NCI-H446 treated with DMSO at 0.1 percent for 48 hours (cell line): ENCODE data around the gene UVSSA.
"Not testable (repeated sequence)": the region's sequence is repeated elsewhere in the genome, so short reads cannot be mapped to it uniquely, and the experiment has no call there.

ENCODE experiments used
- DNase-seq: peaks from one replicate; lab custom pipeline; 2025; lab: John Stamatoyannopoulos, UW

The UVSSA gene

GRCh38 chr4:1376841-1377605, 30.0 kb downstream of the UVSSA start:
- no peak for DNase-seq

GRCh38 chr4:1377606-1378261, 30.7 kb downstream of the UVSSA start:
- DNase-seq, result no peak

- DNase-seq, result no peak
Observed at GRCh38 chr4:1378559-1379231, 31.7 kb downstream of the UVSSA start.

DNA sequence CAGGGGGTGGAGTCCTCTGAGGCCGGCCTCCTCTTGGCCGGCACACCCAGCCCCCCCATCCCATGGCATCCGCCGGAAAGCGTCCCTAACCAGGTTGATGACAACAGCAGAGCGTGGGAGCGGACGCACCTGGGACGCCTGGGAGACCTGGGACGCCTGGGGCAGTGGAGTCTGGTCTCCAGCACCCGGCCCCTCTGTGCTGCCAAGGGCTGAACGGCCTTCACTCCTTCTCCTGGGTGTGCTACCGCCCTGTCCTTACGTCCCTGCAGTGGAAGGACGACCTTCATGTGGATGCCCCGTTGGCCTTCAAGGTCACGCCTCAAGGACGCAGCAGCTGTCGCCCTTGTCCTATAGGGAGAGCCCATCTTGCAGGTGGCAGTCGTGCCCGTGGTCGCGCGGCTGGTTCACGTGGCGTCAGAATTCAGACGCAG, 32.4 kb downstream of the UVSSA start:
- DNase-seq, result no peak

DNA sequence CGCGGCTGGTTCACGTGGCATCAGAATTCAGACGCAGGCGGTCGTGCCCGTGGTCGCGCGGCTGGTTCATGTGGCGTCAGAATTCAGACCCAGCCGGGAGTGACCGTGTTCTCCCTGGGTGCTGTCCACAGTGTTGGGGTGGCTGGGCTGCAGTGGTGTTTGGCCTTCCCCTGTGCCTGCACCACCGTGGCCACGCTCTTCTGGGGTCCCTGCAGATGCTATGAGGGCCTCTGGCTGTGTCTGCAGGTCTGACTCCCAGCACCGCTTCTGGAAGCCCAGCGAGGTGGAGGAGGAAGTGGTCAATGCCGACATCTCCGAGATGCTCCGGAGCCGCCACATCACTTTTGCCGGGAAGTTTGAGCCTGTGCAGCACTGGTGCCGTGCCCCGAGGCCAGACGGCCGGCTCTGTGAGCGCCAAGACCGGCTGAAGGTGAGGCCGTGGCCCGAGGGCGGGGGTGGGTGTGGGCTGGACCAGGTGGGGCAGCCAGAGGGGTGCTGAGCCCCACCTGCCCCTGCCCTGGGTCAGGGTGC, 32.9 kb downstream of the UVSSA start:
- DNase-seq, result no peak

GRCh38 chr4:1380368-1381151, 33.6 kb downstream of the UVSSA start:
- DNase-seq, result no peak

GRCh38 chr4:1381181-1381621, 34.2 kb downstream of the UVSSA start:
- DNase-seq, result no peak

- DNase-seq, result no peak
Observed at GRCh38 chr4:1381944-1382541, 35.0 kb downstream of the UVSSA start.

GRCh38 chr4:1382776-1383727, 36.0 kb downstream of the UVSSA start:
- no peak for DNase-seq

DNA sequence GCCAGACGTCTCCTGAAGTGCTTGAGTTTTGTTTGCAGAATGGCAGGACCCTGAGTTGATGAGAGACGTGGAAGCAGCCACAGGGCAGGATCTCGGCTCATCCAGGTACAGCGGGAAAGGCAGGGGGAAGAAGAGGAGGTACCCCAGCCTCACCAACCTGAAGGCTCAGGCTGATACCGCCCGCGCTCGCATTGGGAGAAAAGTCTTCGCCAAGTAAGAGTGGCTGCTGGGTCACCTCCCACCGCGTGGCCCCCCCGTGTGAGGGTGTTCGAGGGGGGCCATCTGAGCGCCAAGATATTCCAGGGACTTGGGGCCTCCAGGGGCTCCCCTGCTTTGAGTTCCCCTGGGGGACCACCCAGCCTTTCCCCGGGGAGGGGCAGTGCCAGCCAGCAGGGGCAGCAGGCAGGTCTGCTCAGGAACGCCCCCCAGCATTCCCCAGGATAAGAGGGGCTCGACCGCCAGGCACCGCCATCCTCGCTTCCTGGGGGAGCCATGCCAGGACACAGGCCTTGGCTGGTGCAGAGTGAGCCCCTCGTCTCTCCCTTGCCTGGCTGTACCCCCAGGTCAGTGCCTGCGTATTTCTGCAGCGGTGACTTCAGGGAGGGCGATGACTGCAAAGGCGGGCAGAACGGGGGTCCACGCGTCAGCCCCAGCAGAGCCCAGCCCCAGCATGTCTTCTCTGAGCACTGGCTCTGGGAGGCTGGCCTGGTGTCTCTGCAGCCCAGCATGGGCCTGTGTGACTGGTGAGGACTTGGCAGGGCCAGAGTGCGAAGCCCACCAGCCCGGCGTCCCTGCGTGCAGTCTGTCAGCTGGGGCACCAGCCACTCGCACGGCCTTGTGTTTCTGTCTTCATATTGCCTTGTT, 37.0 kb downstream of the UVSSA start:
- DNase-seq, result no peak

DNA sequence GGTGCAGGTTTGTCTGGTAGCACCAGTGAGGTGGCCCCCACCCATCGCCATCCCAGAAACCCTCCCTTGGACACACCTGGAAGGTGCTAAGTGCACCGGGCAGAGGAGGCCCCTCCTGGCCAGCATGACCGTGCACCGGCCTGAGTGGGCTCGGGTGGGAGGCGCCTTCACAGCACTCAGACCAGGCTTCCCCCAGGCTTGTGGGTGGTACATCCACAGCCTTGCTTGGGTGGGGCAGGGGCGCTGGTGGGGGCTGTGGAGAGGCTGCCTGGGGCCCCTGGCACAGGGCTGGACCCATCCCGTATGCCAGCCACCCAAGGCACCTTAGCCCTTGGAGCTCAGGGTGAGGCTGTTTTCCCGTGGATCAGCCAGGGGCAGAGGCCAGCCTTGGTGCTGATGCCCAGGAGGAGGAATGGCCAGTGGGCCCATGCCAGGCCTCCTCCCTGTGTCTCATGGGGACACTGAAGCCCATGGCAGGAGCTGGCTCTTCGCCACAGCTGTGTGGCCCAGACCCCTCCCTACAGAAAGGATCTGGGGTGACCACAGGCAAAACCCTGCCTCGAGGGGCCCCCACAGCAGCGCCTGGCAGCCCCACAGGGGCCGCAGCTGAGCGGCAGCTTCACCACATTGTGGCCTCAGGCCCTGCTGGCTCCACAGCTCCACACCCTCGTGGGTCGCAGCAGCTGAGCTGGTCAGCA, 37.8 kb downstream of the UVSSA start:
- DNase-seq, result no peak

DNA sequence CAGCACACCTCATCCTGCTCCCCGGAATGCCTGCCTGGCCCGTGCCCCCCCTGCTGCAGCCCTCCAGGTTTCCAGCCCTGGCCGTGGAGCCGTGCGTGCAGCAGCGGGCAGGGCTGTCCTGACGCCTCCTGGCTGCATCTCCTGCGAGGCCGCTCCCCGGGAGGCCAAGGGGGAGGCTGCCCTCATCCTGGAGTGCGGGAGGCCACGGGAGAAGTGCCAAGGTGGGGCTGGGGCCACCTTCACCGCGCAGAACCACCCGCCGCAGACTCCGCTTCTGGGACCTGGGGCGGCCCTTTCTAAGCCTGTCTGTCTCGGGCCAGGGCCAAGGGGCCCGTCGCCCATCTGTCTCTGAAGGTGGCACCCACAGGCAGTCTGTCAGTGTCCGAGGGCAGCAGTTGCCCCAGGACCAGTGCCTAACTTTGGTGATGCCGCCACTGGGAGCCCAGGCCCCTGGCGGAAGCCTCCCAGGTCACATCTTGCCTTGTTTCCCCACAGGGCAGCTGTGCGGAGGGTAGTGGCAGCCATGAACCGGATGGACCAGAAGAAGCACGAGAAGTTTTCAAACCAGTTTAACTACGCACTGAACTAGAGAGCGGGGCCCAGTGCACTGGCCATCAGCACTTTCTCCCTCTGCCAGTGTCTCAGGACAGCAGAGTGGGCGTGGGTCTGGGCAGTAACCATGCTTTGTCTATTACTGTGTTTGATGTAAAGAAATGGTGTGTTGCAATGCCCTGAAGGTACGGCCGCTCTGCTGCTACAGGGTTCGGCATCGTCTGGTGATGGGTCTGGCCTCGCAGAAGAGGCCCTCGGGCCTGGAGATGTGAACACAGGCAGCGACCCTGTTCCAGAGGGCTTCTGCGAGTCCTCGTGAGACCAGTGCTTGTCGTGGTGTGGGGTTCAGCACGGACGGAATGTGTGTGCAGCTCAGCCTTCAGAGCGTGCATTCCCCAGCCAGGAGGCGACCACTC, 38.6 kb downstream of the UVSSA start:
- DNase-seq, result no peak

DNA sequence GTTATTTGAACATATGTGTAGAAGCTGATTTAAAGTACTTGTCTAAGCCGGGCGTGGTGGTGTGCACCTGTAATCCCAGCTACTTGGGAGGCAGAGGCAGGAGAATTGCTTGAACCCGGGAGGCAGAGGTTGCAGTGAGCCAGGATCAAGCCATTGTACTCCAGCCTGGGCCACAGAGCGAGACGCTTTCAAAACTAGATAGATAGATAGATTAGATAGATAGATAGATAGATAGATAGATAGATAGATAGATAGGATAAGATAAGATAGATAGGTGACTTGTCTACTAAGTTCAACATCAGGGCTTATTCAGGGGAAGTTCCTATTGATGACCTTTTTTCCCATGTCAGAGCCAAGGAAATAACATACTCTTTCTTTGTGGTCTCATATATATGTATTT, 46.4 kb downstream of the UVSSA start:
- not testable (repeated sequence) for DNase-seq

DNA sequence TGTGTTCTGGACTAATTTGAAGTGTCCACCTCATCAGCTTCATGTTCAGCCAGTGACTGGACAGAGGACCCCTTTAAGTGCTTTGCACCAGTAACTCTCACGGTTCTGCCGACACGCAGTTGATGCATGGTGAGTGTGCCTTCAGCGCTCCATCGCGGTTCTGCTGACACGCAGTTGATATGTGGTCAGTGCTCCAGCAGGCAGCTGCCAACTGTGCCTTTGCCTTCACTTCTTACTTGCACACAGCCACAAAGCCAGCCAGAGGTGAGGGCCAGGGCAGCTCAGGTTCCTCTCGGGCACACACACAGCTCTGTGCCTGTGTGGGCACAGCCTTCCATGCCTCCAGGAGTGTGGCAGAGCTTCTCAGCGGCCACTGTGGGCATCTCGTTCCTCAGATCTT, 46.9 kb downstream of the UVSSA start:
- DNase-seq, result no peak

DNA sequence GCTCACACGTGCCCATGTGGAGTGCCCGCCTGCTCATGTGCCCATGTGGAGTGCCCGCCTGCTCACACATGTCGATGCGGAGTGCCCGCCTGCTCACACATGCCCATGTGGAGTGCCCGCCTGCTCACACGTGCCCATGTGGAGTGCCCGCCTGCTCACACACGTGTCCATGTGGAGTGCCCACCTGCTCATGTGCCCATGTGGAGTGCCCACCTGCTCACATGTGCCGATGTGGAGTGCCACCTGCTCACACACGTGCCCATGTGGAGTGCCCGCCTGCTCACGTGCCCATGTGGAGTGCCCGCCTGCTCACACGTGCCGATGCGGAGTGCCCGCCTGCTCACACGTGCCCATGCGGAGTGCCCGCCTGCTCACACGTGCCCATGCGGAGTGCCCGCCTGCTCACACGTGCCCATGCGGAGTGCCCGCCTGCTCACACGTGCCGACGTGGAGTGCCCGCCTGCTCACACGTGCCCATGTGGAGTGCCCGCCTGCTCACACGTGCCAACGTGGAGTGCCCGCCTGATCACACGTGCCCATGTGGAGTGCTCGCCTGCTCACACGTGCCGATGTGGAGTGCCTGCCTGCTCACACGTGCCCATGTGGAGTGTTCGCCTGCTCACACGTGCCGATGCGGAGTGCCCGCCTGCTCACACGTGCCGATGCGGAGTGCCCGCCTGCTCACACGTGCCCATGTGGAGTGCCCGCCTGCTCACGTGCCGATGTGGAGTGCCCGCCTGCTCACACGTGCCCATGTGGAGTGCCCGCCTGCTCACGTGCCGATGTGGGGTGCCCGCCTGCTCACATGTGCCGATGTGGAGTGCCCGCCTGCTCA, 47.8 kb downstream of the UVSSA start:
- DNase-seq, result not testable (repeated sequence)

GRCh38 chr4:1395389-1395820, 48.4 kb downstream of the UVSSA start:
- not testable (repeated sequence) for DNase-seq
